Heart left ventricle (tissue), 16 donors: ENCODE measurements around the gene ADGB. TPM values are rescaled to one million over a fixed set of nuclear protein-coding genes. Genes with fewer than 3 reads are reported as not detected.

Source experiments
- ATAC-seq, 4 donors: fragments of 200-7000 bp; cut with Tn5 transposase; one replicate each; pipeline ENCODE4 v1.9.1; 2020 to 2022; ENCODE audit warnings: moderate library complexity in 4 of 4, mild to moderate bottlenecking in 3 of 4, moderate number of reproducible peaks in 1 of 4
- DNase-seq, 5 donors: peaks; one replicate each; pipeline ENCODE4 v3.0.0-alpha.2; 2020
- H3K27ac ChIP-seq, 12 donors: fragments of 200-600 bp; sonication (generic) in 4 of 12; one replicate each; pipeline versions ENCODE4 v1.5.0 to v1.8.0; 2016 to 2022; ENCODE audit warnings: mild to moderate bottlenecking in 2 of 12
- H3K27me3 ChIP-seq, 9 donors: fragments of 200-600 bp; sonication (generic) in 2 of 9; one replicate each; pipeline versions ENCODE4 v1.5.1 to v1.8.0; 2016 to 2022; ENCODE audit warnings: mild to moderate bottlenecking in 3 of 9
- H3K36me3 ChIP-seq, 9 donors: fragments of 200-600 bp; sonication (generic) in 2 of 9; one replicate each; pipeline versions ENCODE4 v1.5.0 to v1.8.0; 2018 to 2022; ENCODE audit warnings: mild to moderate bottlenecking in 2 of 9
- H3K4me1 ChIP-seq, 12 donors: fragments of 200-600 bp; sonication (generic) in 4 of 12; one replicate each; pipeline versions ENCODE4 v1.5.0 to v1.8.0; 2016 to 2022; ENCODE audit warnings: mild to moderate bottlenecking in 3 of 12
- H3K4me3 ChIP-seq, 12 donors: fragments of 200-600 bp; sonication (generic) in 4 of 12; one replicate each; pipeline versions ENCODE4 v1.5.0 to v1.8.0; 2017 to 2022; ENCODE audit warnings: mild to moderate bottlenecking in 9 of 12, moderate library complexity in 4 of 12
- H3K9me3 ChIP-seq, 12 donors: fragments of 200-600 bp; sonication (generic) in 4 of 12; one replicate each; pipeline versions ENCODE4 v1.5.0 to v1.8.0; 2016 to 2022; ENCODE audit warnings: mild to moderate bottlenecking in 1 of 12
- CTCF ChIP-seq, 12 donors: fragments of 200-600 bp; sonication (generic) in 4 of 12; IDR thresholded peaks; one replicate each; pipeline versions ENCODE4 v1.5.0 to v1.8.0; 2018 to 2022; ENCODE audit warnings: antibody characterized with exemption in 12 of 12, mild to moderate bottlenecking in 5 of 12
- POLR2A ChIP-seq, 2 donors: fragments of 450-650 bp; IDR thresholded peaks; one replicate each; pipeline ENCODE4 v1.6.1; 2017; ENCODE audit warnings: antibody characterized with exemption in 2 of 2, mild to moderate bottlenecking in 2 of 2, moderate library complexity in 2 of 2
- WGBS, 4 donors: extraction: QIAGEN DNeasy Blood & Tissue Kit in 2 of 4; methylation state at CpG; one replicate each; pipeline versions ENCODE4 v1.1.5 to v1.1.7; 2013 to 2018; 5-methylcytosine and 5-hydroxymethylcytosine counted together
- intact Hi-C, 10 donors: fragments of 100-400 bp; cut with DNase I; formaldehyde crosslinking; loops; one replicate each; pipeline versions ENCODE4 v1.11.1 to v1.14.2; 2022
- polyA plus RNA-seq, 2 donors: library from polyadenylated mRNA; stranded (reverse); fragments of 200-250 nt; gene quantifications; one replicate each; pipeline ENCODE4 v1.2.3, GENCODE V29; 2013
- total RNA-seq, 9 donors: library from RNA; depleted of rRNA in 2 of 9; stranded (reverse); fragments of >200 nt in 2 of 9; fragmentation: NEBNext Ultra II Directional in 3 of 9; extraction: Animal tissue kit (Norgen Biotek cat#: 25700) in 3 of 9; gene quantifications; one replicate each; pipeline versions ENCODE4 v1.1.0 to v1.2.4, GENCODE V29; 2016 to 2023
- donor health status: ischemic (EF 13 %, LVEDD 7.1; RV severe dilation, severe dysfunction).
- donor health status: healthy with polysubstance abuse.
- donor health status: DM: no; HTN: yes; CAD: no.
- donor health status: DM: no; HTN: no; CAD: no.
- donor health status: ischemic (EF 25% LVEDD 6.9; RV normal size, moderate dysfunction).
- donor health status: ischemic (EF 25% LVEDD 5.7; RV mildly dilated, moderate dysfunction).
- donor health status: healthy.
- donor health status: DM: yes; HTN: yes; CAD: no.
- donor health status: ischemic (EF 35%, LVEDD 5.7; RV mildly dilated, moderate dysfunction).
- donor health status: nonischemic (EF 11% LVEDD 7.7; RV severe dilation, severe dysfunction).
- donor health status: DM: yes; HTN: yes; CAD: no.
- donor health status: PGD.
- donor health status: ischemic (EF 29% LVEDD 5.4; RV normal size, mild dysfunction).
- donor health status: nonischemic (EF 23%, LVEDD 6.1; RV moderate dilation, normal function).

ADGB gene
- total and polyA plus RNA-seq, 11 donors, result not detected

- H3K4me1 ChIP-seq, result no peaks in the 10 kb centered on the region
- 85 to 94% (median 89%) methylated on average over 2 of the region's 2 CpGs for WGBS, 4 donors
- intact Hi-C loops, result no loop called here
- no peak for ATAC-seq
- H3K27me3 ChIP-seq, result no peaks in the 10 kb centered on the region
- no peaks in the 10 kb centered on the region for H3K36me3 ChIP-seq
- no peak overlapping the region for H3K27ac ChIP-seq
- H3K4me3 ChIP-seq, result no peak overlapping the region
- DNase-seq, result no peak
- H3K9me3 ChIP-seq, result no peaks in the 10 kb centered on the region
- TF ChIP-seq POLR2A (IDR thresholded peaks at IDR 0.05), result no peak
- no peak for TF ChIP-seq CTCF (IDR thresholded peaks at IDR 0.05)
Observed at GRCh38 chr6:146636481-146636880, 37.7 kb downstream of the ADGB start.

- no peaks in the 10 kb centered on the region for H3K36me3 ChIP-seq
- no peaks in the 10 kb centered on the region for H3K4me1 ChIP-seq
- H3K9me3 ChIP-seq, result no peaks in the 10 kb centered on the region
- H3K27me3 ChIP-seq, result no peaks in the 10 kb centered on the region
- ATAC-seq (no peak), DNase-seq (no peak)
- no peak overlapping the region for H3K4me3 ChIP-seq
- 88 to 93% (median 90%) methylated on average over 6 of the region's 6 CpGs for WGBS, 4 donors
- TF ChIP-seq CTCF (IDR thresholded peaks at IDR 0.05) (no peak), POLR2A (IDR thresholded peaks at IDR 0.05) (no peak)
- intact Hi-C loops, result no loop called here
- H3K27ac ChIP-seq, result no peak overlapping the region
Observed at GRCh38 chr6:146642921-146643320, 44.1 kb downstream of the ADGB start.

GRCh38 chr6:146650799-146651481 is 52.2 kb downstream of the ADGB start:
- no peak overlapping the region for H3K27ac ChIP-seq
- ATAC-seq, result no peak
- H3K4me1 ChIP-seq, result no peaks in the 10 kb centered on the region
- H3K9me3 ChIP-seq, result no peaks in the 10 kb centered on the region
- no peaks in the 10 kb centered on the region for H3K27me3 ChIP-seq
- TF ChIP-seq CTCF (IDR thresholded peaks at IDR 0.05), result no peak
- no peak for TF ChIP-seq POLR2A (IDR thresholded peaks at IDR 0.05)
- no peak overlapping the region for H3K4me3 ChIP-seq
- no peaks in the 10 kb centered on the region for H3K36me3 ChIP-seq
- 73 to 81% (median 78%) methylated on average over 8 of the region's 8 CpGs for WGBS, 4 donors
- intact Hi-C loops, result no loop called here
- DNase-seq, result no peak

GRCh38 chr6:146651482-146651863 is 52.7 kb downstream of the ADGB start:
- H3K36me3 ChIP-seq, result no peaks in the 10 kb centered on the region
- H3K27me3 ChIP-seq, result no peaks in the 10 kb centered on the region
- DNase-seq (no peak), ATAC-seq (no peak)
- H3K4me1 ChIP-seq, result no peaks in the 10 kb centered on the region
- WGBS, 4 donors, result 70 to 82% (median 76%) methylated on average over 4 of the region's 4 CpGs
- H3K27ac ChIP-seq, result no peak overlapping the region
- no peak overlapping the region for H3K4me3 ChIP-seq
- no peaks in the 10 kb centered on the region for H3K9me3 ChIP-seq
- intact Hi-C loops, result no loop called here
- TF ChIP-seq POLR2A (IDR thresholded peaks at IDR 0.05) (no peak), CTCF (IDR thresholded peaks at IDR 0.05) (no peak)
